DMS153 (cell line): ENCODE data around the gene SLC16A1.
"Not testable (repeated sequence)": the region's sequence is repeated elsewhere in the genome, so short reads cannot be mapped to it uniquely, and the experiment has no call there.

Experiments
- DNase-seq: peaks from one replicate; lab custom pipeline; 2025; lab: John Stamatoyannopoulos, UW

Gene SLC16A1

DNA sequence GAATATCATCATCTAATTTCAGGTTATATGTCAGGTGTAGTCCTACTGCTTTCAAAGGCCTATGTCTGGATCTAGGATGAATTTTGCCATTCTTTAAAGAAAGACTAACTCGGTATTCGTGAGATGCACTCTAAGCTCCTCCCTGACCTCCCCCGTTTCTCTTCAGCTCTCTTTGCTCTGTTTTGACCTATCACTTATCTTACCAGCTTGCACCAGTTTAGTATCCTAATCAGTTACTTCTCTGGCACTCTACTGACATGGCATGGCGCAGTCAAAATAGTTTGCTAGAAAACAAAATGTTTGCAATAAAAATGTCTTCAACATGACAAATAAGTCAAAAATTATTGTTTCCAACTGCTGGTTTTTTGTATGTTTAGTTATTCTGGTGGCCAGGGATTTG, 8.4 kb upstream of the SLC16A1 start:
- no peak for DNase-seq

- no peak for DNase-seq
Observed at GRCh38 chr1:112961072-112961471, 5.1 kb upstream of the SLC16A1 start.

- no peak for DNase-seq
Observed at GRCh38 chr1:112960384-112960783, 4.4 kb upstream of the SLC16A1 start.

DNA sequence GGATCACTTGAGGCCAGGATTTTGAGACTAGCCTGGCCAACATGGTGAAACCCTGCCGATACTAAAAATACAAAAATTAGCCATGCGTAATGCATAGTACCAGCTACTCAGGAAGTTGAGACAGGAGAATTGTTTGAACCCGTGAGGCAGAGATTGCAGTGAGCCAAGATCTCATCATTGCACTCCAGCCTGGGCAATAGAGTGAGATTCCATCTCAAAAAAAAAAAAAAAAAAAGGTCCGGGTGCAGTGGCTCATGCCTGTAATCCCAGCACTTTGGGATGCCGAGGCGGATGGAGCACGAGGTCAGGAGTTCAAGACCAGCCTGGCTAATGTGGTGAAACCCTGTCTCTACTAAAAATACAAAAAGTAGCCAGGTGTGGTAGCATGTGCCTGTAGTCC, 2.2 kb upstream of the SLC16A1 start:
- DNase-seq = not testable (repeated sequence)

DNA sequence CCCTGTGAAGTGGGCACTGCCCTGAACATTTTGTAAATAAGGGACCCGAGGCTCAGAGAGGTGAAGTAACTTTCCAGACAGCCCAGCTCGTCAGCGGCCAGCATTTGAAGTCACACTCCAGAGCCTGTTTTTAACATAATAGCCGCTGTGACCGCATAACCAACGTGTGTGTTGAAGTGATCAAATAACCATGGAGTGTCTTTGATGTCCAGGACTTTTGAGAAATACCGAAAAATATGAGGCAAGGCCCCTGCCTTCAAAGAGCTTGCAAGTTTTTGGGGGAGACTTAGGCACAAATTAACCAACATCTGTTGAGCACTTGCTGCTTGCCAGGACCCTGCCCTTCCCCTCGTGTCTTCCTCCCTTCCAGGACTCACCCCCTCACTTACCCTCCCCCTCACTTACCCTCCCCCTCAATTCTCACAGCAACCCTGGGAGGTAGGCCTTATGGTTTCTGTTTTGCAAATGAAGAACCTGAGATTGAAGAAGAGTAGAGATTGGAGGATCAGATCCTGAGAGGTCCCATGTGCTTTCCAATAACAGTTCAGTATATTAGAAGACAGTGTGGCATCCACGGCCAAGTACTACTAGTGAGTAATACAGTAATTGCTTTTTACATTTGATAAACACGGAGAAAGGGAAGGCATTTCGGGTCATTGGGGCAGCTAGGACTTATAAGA, 1.3 kb upstream of the SLC16A1 start:
- DNase-seq = peak; percentile 17

GRCh38 chr1:112956544-112957132, 642 bp upstream of the SLC16A1 start:
- DNase-seq = no peak

DNA sequence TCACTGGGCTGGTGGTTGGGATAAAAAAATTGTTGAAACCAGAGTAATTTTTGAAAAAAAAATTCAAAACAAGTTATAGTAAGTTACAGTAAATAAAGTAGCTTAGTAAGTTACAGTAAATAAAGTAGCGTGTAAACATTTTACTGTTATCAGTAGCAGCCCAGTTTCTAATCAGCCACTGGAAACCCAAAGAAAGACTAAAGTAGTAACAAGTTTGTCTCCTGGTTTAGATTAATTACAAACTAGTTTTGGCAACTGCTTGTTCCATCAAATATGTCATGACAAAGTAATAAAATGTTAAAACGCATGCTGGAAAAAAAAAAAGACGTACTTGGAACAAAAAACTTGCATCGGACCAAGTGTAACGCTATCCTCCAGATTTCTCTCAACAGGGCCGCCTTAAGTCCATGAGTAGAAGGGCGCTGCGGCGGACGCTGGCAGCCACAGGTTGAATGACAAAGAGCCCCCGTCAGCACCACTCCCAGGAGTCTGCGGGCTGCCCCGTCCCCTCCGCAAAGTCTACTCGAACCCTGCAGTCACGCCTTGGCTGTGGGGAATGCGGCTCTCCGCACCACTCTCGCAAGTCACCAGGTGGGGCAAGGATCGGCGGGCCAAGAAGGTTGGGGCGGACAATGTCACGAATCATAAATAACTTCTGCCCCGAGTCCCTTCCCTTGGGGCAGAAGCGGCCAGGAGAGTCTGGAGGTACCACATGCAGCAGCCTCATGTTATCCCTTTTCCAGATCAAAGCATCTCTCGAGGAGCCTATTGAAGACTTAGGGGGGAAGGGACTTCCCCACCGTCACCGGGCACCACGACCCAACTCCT, 837 bp downstream of the SLC16A1 start:
- peak; percentile 28 for DNase-seq

DNA sequence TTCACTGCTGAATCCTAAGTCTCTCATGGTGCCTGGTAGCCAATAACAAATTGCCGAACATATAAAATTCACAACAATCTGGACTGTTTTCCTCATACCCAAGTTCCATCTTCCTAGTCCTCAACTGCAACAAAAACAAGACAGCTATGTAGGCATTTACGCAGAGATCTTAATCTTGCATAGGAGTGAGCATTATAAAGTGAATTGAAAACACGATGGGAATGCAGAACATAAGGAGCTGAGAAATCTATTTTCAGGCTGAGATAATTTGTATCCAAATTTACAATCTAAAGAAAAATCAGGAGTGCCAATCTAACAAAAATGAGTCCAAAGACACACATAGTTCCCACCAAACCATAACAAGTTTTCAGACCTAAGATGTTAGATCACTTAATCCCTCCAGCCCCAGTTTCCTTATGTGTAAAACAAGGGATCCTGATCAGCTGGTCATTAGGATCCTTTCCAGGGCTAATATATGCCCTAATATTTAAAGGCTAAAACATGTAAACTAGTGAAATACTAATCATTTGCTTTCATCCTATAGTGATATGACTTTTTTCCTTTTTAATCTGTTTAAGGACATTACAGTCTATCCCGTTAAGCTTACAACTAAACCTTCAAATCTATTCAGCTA, 1.9 kb downstream of the SLC16A1 start:
- no peak for DNase-seq

DNA sequence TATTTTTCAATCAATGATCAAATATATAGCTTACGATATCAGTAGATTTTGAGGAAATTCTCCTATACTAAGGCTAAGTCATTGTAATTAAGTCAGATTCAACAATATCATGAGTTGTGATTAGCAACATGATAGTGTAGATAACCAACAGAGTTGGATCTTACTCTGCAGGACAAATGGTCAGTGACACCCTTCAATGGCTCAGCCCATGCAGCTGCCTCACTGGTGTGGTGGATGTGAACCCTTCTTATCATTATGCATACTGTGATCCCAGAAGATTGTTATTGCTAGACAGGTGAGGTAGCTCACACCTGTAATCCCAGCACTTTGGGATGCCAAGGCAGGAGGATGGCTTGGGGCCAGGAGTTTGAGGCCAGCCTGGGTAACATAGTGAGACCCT, 5.6 kb downstream of the SLC16A1 start:
- DNase-seq = no peak

GRCh38 chr1:112946683-112947082, 9.3 kb downstream of the SLC16A1 start:
- DNase-seq = no peak

DNA sequence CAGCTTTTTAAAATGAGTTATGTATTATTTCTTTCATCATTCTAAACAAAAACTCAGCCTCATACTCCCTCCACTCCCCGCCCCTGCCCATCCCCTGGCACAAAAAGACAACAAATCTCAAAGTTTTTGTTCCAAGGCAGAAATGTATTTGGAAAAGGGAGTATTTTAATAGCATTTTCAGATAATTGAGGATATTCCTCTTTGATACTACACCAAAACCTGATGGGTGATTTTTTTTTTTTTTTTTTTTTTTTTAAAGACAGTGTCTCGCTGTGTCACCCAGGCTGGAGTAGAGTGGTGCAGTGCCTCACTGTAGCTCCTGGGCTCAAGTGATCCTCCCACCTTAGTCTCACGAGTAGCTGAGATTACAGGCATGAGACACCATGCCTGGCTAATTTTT, 16.2 kb downstream of the SLC16A1 start:
- no peak for DNase-seq

GRCh38 chr1:112938210-112938609, 17.8 kb downstream of the SLC16A1 start:
- DNase-seq = no peak

GRCh38 chr1:112937495-112937894, 18.5 kb downstream of the SLC16A1 start:
- no peak for DNase-seq

DNA sequence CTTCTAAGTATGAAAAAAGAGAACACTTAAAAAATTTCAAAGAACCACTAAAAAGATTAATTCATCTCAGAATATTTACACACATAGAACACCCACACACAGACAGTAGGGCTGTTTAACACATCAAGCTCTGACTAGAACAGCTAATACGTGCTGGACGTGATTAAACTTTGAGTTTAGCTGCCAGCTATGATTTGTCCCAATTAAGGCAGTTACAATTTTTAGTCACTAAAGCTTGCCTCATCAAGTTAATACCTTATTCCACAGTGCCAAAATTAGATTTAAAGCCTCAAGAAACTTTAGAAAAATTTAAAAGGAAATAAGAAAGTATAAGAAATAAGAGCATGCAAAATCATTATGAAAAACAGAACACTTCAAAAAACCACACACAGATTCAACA, 18.9 kb downstream of the SLC16A1 start:
- no peak for DNase-seq

DNA sequence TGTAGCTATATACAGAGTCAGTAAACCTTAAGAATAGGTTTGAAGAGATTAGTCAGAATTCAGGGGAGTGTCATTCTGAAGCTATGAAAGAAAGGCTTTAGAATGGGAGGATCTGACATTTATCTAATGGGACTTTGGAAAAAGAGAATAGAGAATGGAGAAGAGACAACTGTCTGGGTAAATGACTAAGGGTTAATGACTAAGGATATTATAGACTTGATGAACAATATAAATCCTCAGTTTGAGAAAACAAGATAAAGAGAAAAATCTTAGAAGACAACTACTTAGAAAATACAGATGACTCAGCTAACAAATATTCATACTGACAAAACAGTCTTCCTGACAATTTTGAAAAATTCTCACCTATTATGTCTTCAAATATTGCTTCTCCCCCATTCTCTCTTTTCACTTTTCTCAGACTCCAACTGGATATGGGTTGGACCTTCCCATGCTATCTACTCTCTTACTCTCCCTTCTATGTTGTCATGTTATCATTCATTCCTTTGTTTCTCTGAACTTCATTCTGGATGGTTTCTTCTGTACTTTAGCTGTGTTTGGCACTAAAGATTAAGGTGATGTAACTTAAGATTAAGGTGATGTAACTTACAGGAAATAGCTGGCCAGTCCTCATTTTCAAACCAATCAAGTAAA, 20.4 kb downstream of the SLC16A1 start:
- no peak for DNase-seq

DNA sequence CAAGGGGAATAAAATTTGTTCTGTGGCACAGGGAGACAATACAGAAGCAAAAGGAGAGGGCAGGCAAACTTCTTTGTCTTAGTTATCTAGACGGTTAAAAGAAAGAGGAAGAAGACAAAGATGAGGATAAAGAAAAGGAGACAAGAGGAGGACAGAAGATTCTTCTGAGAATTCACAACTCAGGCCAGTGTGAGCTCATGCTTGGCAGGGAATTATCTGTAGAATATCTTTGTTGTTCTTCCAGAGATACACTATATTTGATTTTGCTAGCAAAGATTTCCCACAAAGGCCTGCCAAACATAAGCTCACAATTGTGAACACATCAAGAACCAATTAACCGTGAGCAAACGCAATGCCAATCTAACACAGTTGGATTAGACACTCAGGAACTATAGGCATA, 21.4 kb downstream of the SLC16A1 start:
- DNase-seq = no peak

- no peak for DNase-seq
Observed at GRCh38 chr1:112933820-112934571, 22.0 kb downstream of the SLC16A1 start.

DNA sequence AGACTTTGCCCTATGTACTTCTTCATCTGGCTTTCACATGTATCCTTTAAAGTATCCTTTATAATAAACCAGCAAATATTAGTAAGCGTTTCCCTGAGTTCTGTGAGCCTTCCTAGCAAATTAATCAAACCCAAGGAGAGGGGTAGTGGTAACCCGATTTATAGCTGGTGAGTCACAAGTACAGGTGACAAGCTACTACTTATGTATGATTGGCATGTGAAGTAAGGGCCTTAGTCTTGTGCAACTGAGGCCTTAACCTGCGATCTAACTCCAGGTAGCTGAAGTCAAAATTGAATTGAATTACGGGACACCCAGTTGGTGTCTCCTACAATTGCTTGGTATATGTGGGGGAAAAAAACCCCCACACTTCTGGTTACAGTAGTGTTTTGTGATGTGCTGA, 26.0 kb downstream of the SLC16A1 start:
- DNase-seq = no peak

- DNase-seq = no peak
Observed at GRCh38 chr1:112927462-112927990, 28.5 kb downstream of the SLC16A1 start.

- DNase-seq = no peak
Observed at GRCh38 chr1:112926858-112927257, 29.1 kb downstream of the SLC16A1 start.

- no peak for DNase-seq
Observed at GRCh38 chr1:112925015-112925414, 31.0 kb downstream of the SLC16A1 start.
